ENCODE data around the gene KIF12. TPM values are rescaled to one million over a fixed set of nuclear protein-coding genes. Genes with fewer than 3 reads are reported as not detected.

Gene KIF12
- total and polyA plus RNA-seq, 2 experiments from 2014 or later: 39.9 to 97.3 TPM

DNA sequence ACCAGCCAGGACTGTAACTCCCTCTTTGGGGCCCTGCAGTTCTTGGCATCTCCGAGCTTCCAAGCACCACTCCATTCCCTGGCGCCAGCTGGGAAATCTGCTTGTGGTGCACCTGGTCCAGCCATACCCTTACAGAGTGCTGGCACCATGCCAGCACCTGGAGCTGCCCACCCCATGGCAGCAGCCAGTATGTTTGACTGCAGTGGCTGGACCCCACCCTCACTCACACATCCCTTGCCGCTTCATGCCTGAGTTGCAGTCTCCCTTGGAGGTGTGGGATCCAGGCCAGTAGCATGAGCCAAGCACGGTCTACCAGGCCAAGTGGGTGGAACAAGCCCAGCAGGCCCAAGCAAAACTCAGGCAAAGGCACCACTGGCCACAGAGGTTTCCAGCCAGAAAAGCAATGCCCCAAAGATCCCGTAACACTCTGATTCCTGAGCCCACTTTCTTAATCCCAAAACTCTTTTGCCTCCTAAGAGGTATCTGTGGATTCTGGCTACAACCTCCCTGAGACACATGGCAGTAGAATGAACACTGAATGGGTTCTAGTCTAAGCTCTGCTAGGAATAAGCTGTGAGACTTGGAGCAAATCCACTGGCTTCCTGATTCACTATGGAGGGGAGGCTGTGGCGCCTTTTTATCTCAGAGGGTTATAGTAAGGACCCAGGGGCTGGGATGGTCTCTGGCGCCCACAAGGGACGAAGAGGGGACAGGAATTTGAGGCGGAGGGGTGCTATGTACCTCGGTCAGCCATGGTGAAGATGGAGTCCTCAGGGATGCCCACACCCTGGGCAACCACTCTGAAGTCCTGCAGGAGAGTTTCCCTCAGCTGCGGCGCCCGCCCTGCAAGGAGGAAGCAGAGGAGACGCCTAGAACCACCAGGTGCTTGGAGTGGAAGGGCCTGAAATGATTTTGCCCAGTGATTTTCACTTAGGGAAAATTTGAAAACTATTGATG lies 26.6 kb downstream of the KIF12 start:
- no peak overlapping the region for H3K27ac ChIP-seq
- H3K9me3 ChIP-seq (ENCODE audit: low read depth): no peaks in the 10 kb centered on the region
- TF ChIP-seq, protein P1, sequence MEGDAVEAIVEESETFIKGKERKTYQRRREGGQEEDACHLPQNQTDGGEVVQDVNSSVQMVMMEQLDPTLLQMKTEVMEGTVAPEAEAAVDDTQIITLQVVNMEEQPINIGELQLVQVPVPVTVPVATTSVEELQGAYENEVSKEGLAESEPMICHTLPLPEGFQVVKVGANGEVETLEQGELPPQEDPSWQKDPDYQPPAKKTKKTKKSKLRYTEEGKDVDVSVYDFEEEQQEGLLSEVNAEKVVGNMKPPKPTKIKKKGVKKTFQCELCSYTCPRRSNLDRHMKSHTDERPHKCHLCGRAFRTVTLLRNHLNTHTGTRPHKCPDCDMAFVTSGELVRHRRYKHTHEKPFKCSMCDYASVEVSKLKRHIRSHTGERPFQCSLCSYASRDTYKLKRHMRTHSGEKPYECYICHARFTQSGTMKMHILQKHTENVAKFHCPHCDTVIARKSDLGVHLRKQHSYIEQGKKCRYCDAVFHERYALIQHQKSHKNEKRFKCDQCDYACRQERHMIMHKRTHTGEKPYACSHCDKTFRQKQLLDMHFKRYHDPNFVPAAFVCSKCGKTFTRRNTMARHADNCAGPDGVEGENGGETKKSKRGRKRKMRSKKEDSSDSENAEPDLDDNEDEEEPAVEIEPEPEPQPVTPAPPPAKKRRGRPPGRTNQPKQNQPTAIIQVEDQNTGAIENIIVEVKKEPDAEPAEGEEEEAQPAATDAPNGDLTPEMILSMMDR (IDR thresholded peaks at IDR 0.05; ENCODE audit: poor library complexity): no peak
- TF ChIP-seq EZH2 (IDR thresholded peaks at IDR 0.05; ENCODE audit: borderline replicate concordance) (no peak), EZH2phosphoT487 (IDR thresholded peaks at IDR 0.05; ENCODE audit: low read depth, severe bottlenecking, unreplicated experiment) (no peak)
- no peak overlapping the region for H3K4me2 ChIP-seq
- no peaks in the 10 kb centered on the region for H3K36me3 ChIP-seq (replicated peaks; ENCODE audit: insufficient read depth, low read depth)
- H4K20me1 ChIP-seq (ENCODE audit: insufficient read depth, poor library complexity, severe bottlenecking): no peaks in the 10 kb centered on the region
- H3K27me3 ChIP-seq: no peaks in the 10 kb centered on the region
- H3K79me2 ChIP-seq: no peaks in the 10 kb centered on the region
- peaks cover 3% of the 10 kb centered on the region for H3K4me1 ChIP-seq (ENCODE audit: insufficient read depth)
- H3K9me2 ChIP-seq (replicated peaks; ENCODE audit: insufficient read depth): no peaks in the 10 kb centered on the region
- H3K4me3 ChIP-seq: no peak overlapping the region
- H2AFZ ChIP-seq: no peak overlapping the region
- DNase-seq (ENCODE audit: low spot score): no peak
- 80% methylated on average over 14 of the region's 14 CpGs for WGBS (ENCODE audit: low lambda C conversion rate, missing lambda C conversion rate)

DNA sequence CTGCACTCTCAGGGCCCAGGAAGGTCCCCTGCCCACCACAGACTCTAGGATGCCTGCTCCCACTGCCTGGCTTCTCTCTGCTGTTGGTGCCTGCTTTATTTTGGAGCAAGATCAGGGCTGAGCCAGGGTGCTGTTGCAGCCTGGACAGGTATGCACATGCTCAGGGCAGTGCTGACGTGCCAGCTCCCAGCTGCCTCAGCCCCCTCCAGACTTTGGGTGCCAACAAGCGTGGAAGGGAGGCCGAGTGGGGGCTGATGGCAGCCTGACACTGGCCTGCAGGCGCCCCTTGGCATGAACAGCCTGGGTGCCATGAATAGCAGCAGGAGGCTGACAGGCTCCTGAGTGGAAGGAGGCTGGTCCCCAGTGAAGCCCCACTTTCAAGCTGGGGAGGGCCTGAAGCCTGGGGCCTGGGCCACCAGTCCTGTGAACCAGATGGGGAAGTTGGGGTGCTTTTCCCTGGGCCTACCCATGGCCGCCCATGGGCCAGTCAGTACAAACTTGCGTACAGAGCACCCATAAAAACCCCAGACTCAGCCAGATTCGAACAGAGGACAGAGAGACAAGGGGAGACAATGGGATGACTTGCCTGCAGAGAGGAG lies 27.8 kb downstream of the KIF12 start:
- peaks cover 3% of the 10 kb centered on the region for H3K4me1 ChIP-seq (ENCODE audit: insufficient read depth)
- H2AFZ ChIP-seq: no peak overlapping the region
- no peak for DNase-seq (ENCODE audit: low spot score)
- TF ChIP-seq EZH2 (IDR thresholded peaks at IDR 0.05; ENCODE audit: borderline replicate concordance) (no peak), EZH2phosphoT487 (IDR thresholded peaks at IDR 0.05; ENCODE audit: low read depth, severe bottlenecking, unreplicated experiment) (no peak)
- TF ChIP-seq, protein P1 (IDR thresholded peaks at IDR 0.05; ENCODE audit: poor library complexity): no peak
- H3K4me3 ChIP-seq: no peak overlapping the region
- H3K36me3 ChIP-seq (replicated peaks; ENCODE audit: insufficient read depth, low read depth): no peaks in the 10 kb centered on the region
- H3K27me3 ChIP-seq: no peaks in the 10 kb centered on the region
- H3K27ac ChIP-seq: no peak overlapping the region
- H3K79me2 ChIP-seq: no peaks in the 10 kb centered on the region
- H3K4me2 ChIP-seq: no peak overlapping the region
- H3K9me3 ChIP-seq (ENCODE audit: low read depth): no peaks in the 10 kb centered on the region
- H3K9me2 ChIP-seq (replicated peaks; ENCODE audit: insufficient read depth): no peaks in the 10 kb centered on the region
- H4K20me1 ChIP-seq (ENCODE audit: insufficient read depth, poor library complexity, severe bottlenecking): no peaks in the 10 kb centered on the region
- WGBS (ENCODE audit: low lambda C conversion rate, missing lambda C conversion rate): 95% methylated on average over 7 of the region's 7 CpGs

DNA sequence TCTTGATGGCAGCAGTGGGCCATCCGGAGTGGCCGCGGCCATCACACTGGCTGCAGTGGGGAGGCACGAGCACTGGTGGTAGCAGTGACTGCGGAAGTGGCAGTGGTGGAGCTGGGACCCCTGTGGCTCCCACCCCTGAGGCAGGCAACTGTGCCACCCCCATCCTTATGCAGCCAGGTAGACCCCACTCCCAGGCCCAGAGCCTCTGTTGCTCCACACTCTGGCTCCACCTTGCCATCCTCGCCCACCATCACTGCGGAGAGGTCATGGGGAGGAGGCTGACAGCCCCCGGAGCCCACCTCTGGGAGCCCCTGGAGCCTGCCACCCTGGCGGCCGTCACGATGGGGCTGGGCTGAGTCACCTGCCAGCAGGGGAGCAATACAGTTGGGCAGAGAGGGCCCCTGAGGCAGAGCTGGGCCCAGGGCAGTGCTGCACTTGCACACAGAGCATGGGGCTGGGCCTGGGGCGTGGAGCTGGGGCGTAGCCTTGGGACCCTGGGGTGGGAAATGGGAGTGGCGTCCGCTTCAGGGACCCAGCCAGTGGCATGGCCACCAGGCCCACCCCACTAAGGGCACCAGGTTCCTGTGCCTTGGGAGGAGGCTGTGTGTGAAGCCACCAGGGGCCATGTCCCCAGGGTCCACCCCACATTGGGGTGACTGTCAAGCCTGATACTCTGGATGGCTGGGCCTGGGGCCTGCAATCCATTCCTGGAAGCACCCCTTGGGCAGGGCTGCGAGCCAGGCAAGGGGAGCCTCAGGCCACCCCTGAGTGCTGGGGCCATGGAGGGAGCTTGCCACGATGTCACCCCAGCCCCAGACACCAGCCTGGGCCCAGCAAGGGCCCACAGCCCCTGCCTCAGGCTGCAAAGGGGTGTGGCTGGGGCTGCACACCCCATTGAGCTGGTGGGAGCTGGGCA lies 28.6 kb downstream of the KIF12 start:
- no peaks in the 10 kb centered on the region for H3K9me3 ChIP-seq (ENCODE audit: low read depth)
- H3K4me1 ChIP-seq (ENCODE audit: insufficient read depth): peaks cover 3% of the 10 kb centered on the region
- H2AFZ ChIP-seq: no peak overlapping the region
- no peaks in the 10 kb centered on the region for H3K79me2 ChIP-seq
- no peaks in the 10 kb centered on the region for H4K20me1 ChIP-seq (ENCODE audit: insufficient read depth, poor library complexity, severe bottlenecking)
- H3K27me3 ChIP-seq: no peaks in the 10 kb centered on the region
- no peak overlapping the region for H3K4me2 ChIP-seq
- WGBS (ENCODE audit: low lambda C conversion rate, missing lambda C conversion rate): 89% methylated on average over 17 of the region's 17 CpGs
- TF ChIP-seq EZH2phosphoT487 (IDR thresholded peaks at IDR 0.05; ENCODE audit: low read depth, severe bottlenecking, unreplicated experiment) (no peak), EZH2 (IDR thresholded peaks at IDR 0.05; ENCODE audit: borderline replicate concordance) (no peak)
- no peak for DNase-seq (ENCODE audit: low spot score)
- no peak overlapping the region for H3K27ac ChIP-seq
- no peaks in the 10 kb centered on the region for H3K9me2 ChIP-seq (replicated peaks; ENCODE audit: insufficient read depth)
- no peak overlapping the region for H3K4me3 ChIP-seq
- no peaks in the 10 kb centered on the region for H3K36me3 ChIP-seq (replicated peaks; ENCODE audit: insufficient read depth, low read depth)
